DOHH2 (cell line): ENCODE data around the gene ZNF414.
"Not testable (repeated sequence)": the region's sequence is repeated elsewhere in the genome, so short reads cannot be mapped to it uniquely, and the experiment has no call there.

Experiments
- H3F3A ChIP-seq: fragments of 200-600 bp; sonication (generic), shearing (Covaris generic); 2 replicates; pipeline ENCODE4 v1.6.0; 2016; ENCODE audit warnings: antibody characterized with exemption, mild to moderate bottlenecking; ENCODE audit not compliant: control insufficient read depth, insufficient read depth
- H3K27ac ChIP-seq: fragments of 200-600 bp; sonication (generic); 2 replicates; pipeline ENCODE4 v1.5.1; 2014; ENCODE audit warnings: low read depth, mild to moderate bottlenecking, low read length, moderate library complexity
- H3K27me3 ChIP-seq: fragments of 200-600 bp; sonication (generic); 2 replicates; pipeline ENCODE4 v1.6.1; 2014; ENCODE audit warnings: mild to moderate bottlenecking, low read length, mixed read lengths; ENCODE audit not compliant: control insufficient read depth
- H3K36me3 ChIP-seq: fragments of 200-600 bp; sonication (generic); 2 replicates; pipeline ENCODE4 v1.6.1; 2014; ENCODE audit warnings: mild to moderate bottlenecking, low read length, moderate library complexity, mixed read lengths; ENCODE audit not compliant: control insufficient read depth
- H3K4me1 ChIP-seq: fragments of 200-600 bp; sonication (generic); 2 replicates; pipeline ENCODE4 v1.6.1; 2014; ENCODE audit warnings: mild to moderate bottlenecking, low read length, mixed read lengths; ENCODE audit not compliant: control insufficient read depth
- H3K4me2 ChIP-seq: fragments of 200-600 bp; sonication (generic); 2 replicates; pipeline ENCODE4 v1.6.0; 2014; ENCODE audit warnings: mild to moderate bottlenecking, low read length, moderate library complexity
- H3K4me3 ChIP-seq: fragments of 200-600 bp; sonication (generic); 2 replicates; pipeline ENCODE4 v1.5.1; 2014; ENCODE audit warnings: mild to moderate bottlenecking, low read length, mixed read lengths
- H3K79me2 ChIP-seq: fragments of 200-600 bp; sonication (generic); 2 replicates; pipeline ENCODE4 v1.6.1; 2014; ENCODE audit warnings: mild to moderate bottlenecking, low read length, mixed read lengths; ENCODE audit not compliant: control insufficient read depth
- H3K9me2 ChIP-seq: fragments of 200-600 bp; sonication (generic); replicated peaks from 2 replicates; pipeline ENCODE4 v1.6.1; 2014; ENCODE audit warnings: mild to moderate bottlenecking, low read length, mixed read lengths; ENCODE audit not compliant: control insufficient read depth
- H3K9me3 ChIP-seq: fragments of 200-600 bp; sonication (generic); 2 replicates; pipeline ENCODE4 v1.6.1; 2014; ENCODE audit warnings: antibody characterized with exemption, low read length, mixed read lengths; ENCODE audit not compliant: control insufficient read depth, insufficient read depth
- H4K20me1 ChIP-seq: fragments of 200-600 bp; sonication (generic); 2 replicates; pipeline ENCODE4 v1.6.0; 2014; ENCODE audit warnings: low read depth, mild to moderate bottlenecking, antibody characterized with exemption, low read length, moderate library complexity; ENCODE audit not compliant: control insufficient read depth, insufficient read depth
- CTCF ChIP-seq: fragments of 200-600 bp; sonication (generic); IDR thresholded peaks from one replicate; pipeline ENCODE4 v1.5.1; 2014; ENCODE audit warnings: antibody characterized with exemption, mild to moderate bottlenecking, low read depth, low read length; ENCODE audit not compliant: poor library complexity, severe bottlenecking
- EZH2phosphoT487 ChIP-seq: fragments of 200-600 bp; sonication (generic); IDR thresholded peaks from 2 replicates; pipeline ENCODE4 v1.6.1; 2017; ENCODE audit warnings: borderline replicate concordance, mild to moderate bottlenecking, antibody characterized with exemption, low read length, moderate library complexity, mixed read lengths

ZNF414 gene

GRCh38 chr19:8517551-8518442 lies 3.8 kb upstream of the ZNF414 start:
- Histone ChIP-seq H4K20me1 (no peaks in the 10 kb centered on the region), H3K4me2 (peak overlapping the region; percentile 21; the same call in 1 of the 2 replicates), H3K27me3 (no peaks in the 10 kb centered on the region), H3K27ac (no peak overlapping the region), H3K9me3 (no peaks in the 10 kb centered on the region), H3K4me1 (peaks cover 20% of the 10 kb centered on the region), H3K9me2 (no peaks in the 10 kb centered on the region), H3K4me3 (no peak overlapping the region), H3K36me3 (no peaks in the 10 kb centered on the region), H3F3A (no peaks in the 10 kb centered on the region), H3K79me2 (peaks cover 6% of the 10 kb centered on the region)
- no peak for TF ChIP-seq CTCF
- TF ChIP-seq EZH2phosphoT487 = no peak

- Histone ChIP-seq H3K9me3 (no peaks in the 10 kb centered on the region), H3K4me2 (no peak overlapping the region), H3K4me3 (no peak overlapping the region), H3F3A (no peaks in the 10 kb centered on the region), H3K27ac (no peak overlapping the region), H3K9me2 (no peaks in the 10 kb centered on the region), H3K27me3 (no peaks in the 10 kb centered on the region), H4K20me1 (no peaks in the 10 kb centered on the region), H3K4me1 (peaks cover 28% of the 10 kb centered on the region), H3K79me2 (peaks cover 12% of the 10 kb centered on the region), H3K36me3 (no peaks in the 10 kb centered on the region; the same call in 1 of the 2 replicates)
- TF ChIP-seq CTCF (no peak), EZH2phosphoT487 (no peak)
Observed at GRCh38 chr19:8515317-8515716, 1.4 kb upstream of the ZNF414 start.

DNA sequence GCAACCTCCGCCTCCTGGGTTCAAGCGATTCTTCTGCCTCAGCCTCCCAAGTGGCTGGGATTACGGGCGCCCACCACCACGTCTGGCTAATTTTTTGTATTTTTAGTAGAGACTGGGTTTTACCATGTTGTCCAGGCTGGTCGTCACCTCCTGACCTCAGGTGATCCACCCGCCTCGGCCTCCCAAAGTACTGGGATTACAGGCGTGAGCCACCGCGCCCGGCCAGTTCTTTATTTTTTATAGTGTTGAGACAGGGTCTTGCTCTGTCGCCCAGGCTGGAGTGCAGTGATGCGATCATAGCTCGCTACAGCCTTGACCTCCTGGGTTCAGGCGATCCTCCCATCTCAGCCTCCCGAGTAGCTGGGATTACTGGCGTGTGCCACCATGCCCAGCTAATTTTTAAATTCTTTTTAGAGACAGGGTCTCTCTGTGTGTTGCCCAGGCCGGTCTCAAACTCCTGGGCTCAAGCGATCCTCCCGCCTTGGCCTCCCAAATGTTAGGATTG lies 590 bp upstream of the ZNF414 start:
- Histone ChIP-seq H3K27ac (peak overlapping the region; percentile 75; the same call in 1 of the 2 replicates), H3K79me2 (peaks cover 12% of the 10 kb centered on the region), H3K4me2 (peak overlapping the region; percentile 87), H3K4me3 (peak overlapping the region; percentile 85), H3K4me1 (peaks cover 28% of the 10 kb centered on the region)
- not testable (repeated sequence) for H3K36me3 ChIP-seq, H3K27me3 ChIP-seq, H4K20me1 ChIP-seq, H3K9me2 ChIP-seq, H3K9me3 ChIP-seq, H3F3A ChIP-seq
